Fibroblast of lung (primary cell): Measurements from ENCODE around the gene P3H1. TPM values are rescaled to one million over a fixed set of nuclear protein-coding genes. Genes with fewer than 3 reads are reported as not detected.

Source experiments
- DNase-seq, 2 donors: peaks; one replicate each; pipeline versions ENCODE4 v3.0.0 to v3.0.0-alpha.2; 2010; ENCODE audit warnings: low read depth in 2 of 2
- H2AFZ ChIP-seq: 2 replicates; pipeline ENCODE4 v1.5.1; 2012; ENCODE audit warnings: low read length, control low read depth, inconsistent platforms
- H3K27ac ChIP-seq: 2 replicates; pipeline ENCODE4 v1.5.1; 2011; ENCODE audit warnings: low read length, control low read depth; ENCODE audit not compliant: insufficient read depth
- H3K27me3 ChIP-seq: 2 replicates; pipeline ENCODE4 v1.5.1; 2011; ENCODE audit warnings: mild to moderate bottlenecking, low read length; ENCODE audit not compliant: control insufficient read depth, insufficient read depth
- H3K36me3 ChIP-seq: 2 replicates; pipeline ENCODE4 v1.5.1; 2011; ENCODE audit warnings: low read length; ENCODE audit not compliant: control insufficient read depth, insufficient read depth
- H3K4me1 ChIP-seq: 2 replicates; pipeline ENCODE4 v1.5.1; 2011; ENCODE audit warnings: low read length; ENCODE audit not compliant: control insufficient read depth, insufficient read depth; ENCODE audit errors: extremely low read depth
- H3K4me2 ChIP-seq: 2 replicates; pipeline ENCODE4 v1.5.1; 2011; ENCODE audit warnings: low read length, control low read depth; ENCODE audit not compliant: insufficient read depth; ENCODE audit errors: extremely low read depth
- H3K4me3 ChIP-seq, 4 experiments: fragments of 200-600 bp in 1 of 4; sonication (generic) in 1 of 4; replicated peaks in 1 of 4; 2 replicates each; pipeline ENCODE4 v1.5.1; 2011 to 2016; ENCODE audit warnings: low read length in 4 of 4, low read depth in 3 of 4, mild to moderate bottlenecking in 3 of 4, control low read depth in 2 of 4, inconsistent platforms in 1 of 4, mixed read lengths in 1 of 4; ENCODE audit not compliant: insufficient read depth in 1 of 4; ENCODE audit errors: control extremely low read depth in 1 of 4
- H3K79me2 ChIP-seq: 2 replicates; pipeline ENCODE4 v1.5.1; 2012; ENCODE audit warnings: mild to moderate bottlenecking, low read length, inconsistent platforms; ENCODE audit not compliant: control insufficient read depth, insufficient read depth
- H3K9ac ChIP-seq: 2 replicates; pipeline ENCODE4 v1.5.1; 2011; ENCODE audit warnings: mild to moderate bottlenecking, low read length, control low read depth; ENCODE audit not compliant: insufficient read depth
- H3K9me3 ChIP-seq: 2 replicates; pipeline ENCODE4 v1.5.1; 2012; ENCODE audit warnings: low read depth, low read length; ENCODE audit not compliant: control insufficient read depth, insufficient read depth
- H4K20me1 ChIP-seq: 2 replicates; pipeline ENCODE4 v1.5.1; 2011; ENCODE audit warnings: low read length; ENCODE audit not compliant: control insufficient read depth, insufficient read depth; ENCODE audit errors: extremely low read depth
- EZH2 ChIP-seq: IDR thresholded peaks from 2 replicates; pipeline ENCODE4 v1.5.1; 2012; ENCODE audit warnings: low read length, control low read depth, mild to moderate bottlenecking; ENCODE audit errors: missing control alignments
- polyA plus RNA-seq, 2 donors: library from polyadenylated mRNA; depleted of rRNA in 1 of 2; stranded (reverse) in 1 of 2; unstranded in 1 of 2; fragments of >200 nt; gene quantifications; 2 replicates each; pipeline ENCODE4 v1.2.1, GENCODE V29; 2011 to 2012; ENCODE audit warnings: missing spikeins in 1 of 2
- total RNA-seq: library from RNA; depleted of rRNA; stranded (reverse); fragments of >200 nt; gene quantifications from 2 replicates; pipeline ENCODE4 v1.2.1, GENCODE V29; 2014
- TF ChIP-seq, protein P1 (sequence below), 2 donors: IDR thresholded peaks in 1 of 2; conservative IDR thresholded peaks in 1 of 2; 1 replicate in 1 of 2; 2 replicates in 1 of 2; pipeline ENCODE4 v1.5.1; 2011 to 2012; ENCODE audit warnings: low read length in 2 of 2, control low read depth in 1 of 2, inconsistent platforms in 1 of 2, low read depth in 1 of 2, mild to moderate bottlenecking in 1 of 2

The P3H1 gene
- total and polyA plus RNA-seq, 2 donors (not counting 1 experiment from before 2014, with no cell fraction given): 68.5 to 108 TPM

DNA sequence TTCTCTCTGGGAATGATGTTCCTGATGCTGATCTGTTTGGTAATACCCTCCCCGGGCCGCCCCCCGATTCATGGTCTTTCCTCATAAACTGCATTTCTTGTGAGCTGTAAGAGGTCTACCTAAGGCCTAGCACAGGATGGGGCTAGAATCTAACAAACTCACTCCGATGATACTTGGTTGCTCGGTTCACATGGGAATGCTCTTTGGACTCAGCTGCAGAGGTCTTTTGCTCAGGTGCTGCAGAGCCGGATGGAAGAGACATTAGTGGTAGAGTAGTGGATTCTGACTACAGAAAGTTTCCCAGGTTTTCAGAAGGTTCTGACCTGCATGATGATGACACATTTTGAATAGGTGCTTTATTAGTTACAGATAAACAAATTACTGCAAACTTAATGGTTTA, 9.7 kb upstream of the P3H1 start:
- Histone ChIP-seq H3K27me3 (no peaks in the 10 kb centered on the region), H4K20me1 (no peaks in the 10 kb centered on the region), H3K9me3 (no peaks in the 10 kb centered on the region), H3K36me3 (peaks cover 2% of the 10 kb centered on the region), H3K4me1 (no peaks in the 10 kb centered on the region), H3K79me2 (no peaks in the 10 kb centered on the region), H3K9ac (no peak overlapping the region), H3K27ac (no peak overlapping the region), H3K4me3 (no peak overlapping the region), H3K4me2 (no peak overlapping the region), H2AFZ (no peak overlapping the region)
- DNase-seq: no peak
- no peak for TF ChIP-seq EZH2
- TF ChIP-seq, protein P1, sequence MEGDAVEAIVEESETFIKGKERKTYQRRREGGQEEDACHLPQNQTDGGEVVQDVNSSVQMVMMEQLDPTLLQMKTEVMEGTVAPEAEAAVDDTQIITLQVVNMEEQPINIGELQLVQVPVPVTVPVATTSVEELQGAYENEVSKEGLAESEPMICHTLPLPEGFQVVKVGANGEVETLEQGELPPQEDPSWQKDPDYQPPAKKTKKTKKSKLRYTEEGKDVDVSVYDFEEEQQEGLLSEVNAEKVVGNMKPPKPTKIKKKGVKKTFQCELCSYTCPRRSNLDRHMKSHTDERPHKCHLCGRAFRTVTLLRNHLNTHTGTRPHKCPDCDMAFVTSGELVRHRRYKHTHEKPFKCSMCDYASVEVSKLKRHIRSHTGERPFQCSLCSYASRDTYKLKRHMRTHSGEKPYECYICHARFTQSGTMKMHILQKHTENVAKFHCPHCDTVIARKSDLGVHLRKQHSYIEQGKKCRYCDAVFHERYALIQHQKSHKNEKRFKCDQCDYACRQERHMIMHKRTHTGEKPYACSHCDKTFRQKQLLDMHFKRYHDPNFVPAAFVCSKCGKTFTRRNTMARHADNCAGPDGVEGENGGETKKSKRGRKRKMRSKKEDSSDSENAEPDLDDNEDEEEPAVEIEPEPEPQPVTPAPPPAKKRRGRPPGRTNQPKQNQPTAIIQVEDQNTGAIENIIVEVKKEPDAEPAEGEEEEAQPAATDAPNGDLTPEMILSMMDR (conservative IDR thresholded peaks at IDR 0.05 in 1 of 2, IDR thresholded peaks at IDR 0.05 in 1 of 2; ENCODE audit: low read depth in 1 of 2, low read length in 2 of 2): no peak

- Histone ChIP-seq H3K4me3 (no peak overlapping the region), H3K36me3 (peaks cover 2% of the 10 kb centered on the region), H3K9me3 (no peaks in the 10 kb centered on the region), H3K4me2 (no peak overlapping the region), H3K27ac (no peak overlapping the region), H3K79me2 (no peaks in the 10 kb centered on the region), H2AFZ (no peak overlapping the region), H3K9ac (no peak overlapping the region), H3K27me3 (no peaks in the 10 kb centered on the region), H4K20me1 (no peaks in the 10 kb centered on the region), H3K4me1 (no peaks in the 10 kb centered on the region)
- peak in 1 of 2 donors; percentile 44 for DNase-seq
- TF ChIP-seq EZH2: no peak
- TF ChIP-seq, protein P1 (conservative IDR thresholded peaks at IDR 0.05 in 1 of 2, IDR thresholded peaks at IDR 0.05 in 1 of 2; ENCODE audit: low read depth in 1 of 2, low read length in 2 of 2): no peak
Measured at GRCh38 chr1:42774928-42775526, 8.2 kb upstream of the P3H1 start.

DNA sequence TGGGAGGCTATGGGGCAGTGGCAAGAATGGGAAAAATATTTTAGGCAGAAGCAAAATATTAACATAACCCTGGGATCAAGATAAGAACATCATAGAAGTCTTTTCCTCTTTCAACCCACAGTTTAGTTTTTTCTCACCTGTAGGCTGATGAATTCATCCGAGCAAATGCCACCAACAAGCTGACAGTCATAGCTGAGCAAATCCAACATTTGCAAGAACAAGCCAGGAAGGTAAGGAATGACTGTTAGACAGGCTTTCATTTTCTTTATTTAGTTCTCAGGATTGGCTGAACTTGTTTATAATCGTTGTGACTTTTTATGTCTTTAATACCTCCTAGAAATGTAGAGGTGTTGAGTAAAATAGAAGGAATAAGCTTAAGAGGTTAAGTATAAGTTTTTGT, 6.6 kb upstream of the P3H1 start:
- Histone ChIP-seq H3K27ac (no peak overlapping the region), H3K4me3 (no peak overlapping the region), H3K9me3 (no peaks in the 10 kb centered on the region), H2AFZ (no peak overlapping the region), H3K4me2 (no peak overlapping the region), H4K20me1 (no peaks in the 10 kb centered on the region), H3K36me3 (peaks cover 2% of the 10 kb centered on the region), H3K27me3 (no peaks in the 10 kb centered on the region), H3K9ac (no peak overlapping the region), H3K79me2 (peaks cover 3% of the 10 kb centered on the region), H3K4me1 (no peaks in the 10 kb centered on the region)
- no peak for DNase-seq
- no peak for TF ChIP-seq EZH2
- TF ChIP-seq, protein P1 (conservative IDR thresholded peaks at IDR 0.05 in 1 of 2, IDR thresholded peaks at IDR 0.05 in 1 of 2; ENCODE audit: low read depth in 1 of 2, low read length in 2 of 2): no peak
